Cardiac atrium fibroblast (primary cell): Measurements from ENCODE around the gene NIF3L1. TPM values are rescaled to one million over a fixed set of nuclear protein-coding genes. Genes with fewer than 3 reads are reported as not detected.

Source experiments
- total RNA-seq: library from RNA; depleted of rRNA; stranded (reverse); fragments of >200 nt; gene quantifications from 2 replicates; pipeline ENCODE4 v1.2.3, GENCODE V29; 2015

NIF3L1 gene
- total RNA-seq: 15.3 and 20.3 TPM in 2 replicates

GRCh38 chr2:200888704-200889625 is at the start of gene NIF3L1, which contains the start of gene PPIL3:
Gene NIF3L1, plus strand, starts transcription at chr2:200889371. Its CDS starts 2,573 bp downstream, at chr2:200891944.
Gene PPIL3, minus strand, starts transcription at chr2:200889077. Its CDS starts 1,462 bp downstream, at chr2:200887615.

GRCh38 chr2:200864176-200865034 is 24.8 kb upstream of the NIF3L1 start, which contains the start of gene CLK1:
Gene CLK1, minus strand, starts transcription at chr2:200864658. Its CDS starts 2,796 bp downstream, at chr2:200861862.

Other genes with a start within 250 kb of the NIF3L1 start
- gene BZW1, start 77.5 kb upstream of the NIF3L1 start, total RNA-seq: 454 and 468 TPM in 2 replicates
- gene CLK1, start 24.7 kb upstream of the NIF3L1 start, total RNA-seq: 33.2 and 40.5 TPM in 2 replicates
- gene PPIL3, start 294 bp upstream of the NIF3L1 start, total RNA-seq: 44.1 and 46.4 TPM in 2 replicates
- 5.4 and 6.3 TPM in 2 replicates for gene ORC2, start 74.3 kb downstream of the NIF3L1 start, total RNA-seq
- gene HYCC2, start 182.3 kb downstream of the NIF3L1 start, total RNA-seq: 2.9 and 3.2 TPM in 2 replicates
- gene NDUFB3, start 182.6 kb downstream of the NIF3L1 start, total RNA-seq: 69.7 and 70.6 TPM in 2 replicates
- gene CFLAR, start 226.8 kb downstream of the NIF3L1 start, total RNA-seq: 48.2 and 59.9 TPM in 2 replicates